ENCODE data around the gene CIAO3.
A peak's percentile ranks its signal among the peaks of the same experiment; 100 is the strongest.
"Not testable (repeated sequence)": the region's sequence is repeated elsewhere in the genome, so short reads cannot be mapped to it uniquely, and the experiment has no call there.

Gene CIAO3

DNA sequence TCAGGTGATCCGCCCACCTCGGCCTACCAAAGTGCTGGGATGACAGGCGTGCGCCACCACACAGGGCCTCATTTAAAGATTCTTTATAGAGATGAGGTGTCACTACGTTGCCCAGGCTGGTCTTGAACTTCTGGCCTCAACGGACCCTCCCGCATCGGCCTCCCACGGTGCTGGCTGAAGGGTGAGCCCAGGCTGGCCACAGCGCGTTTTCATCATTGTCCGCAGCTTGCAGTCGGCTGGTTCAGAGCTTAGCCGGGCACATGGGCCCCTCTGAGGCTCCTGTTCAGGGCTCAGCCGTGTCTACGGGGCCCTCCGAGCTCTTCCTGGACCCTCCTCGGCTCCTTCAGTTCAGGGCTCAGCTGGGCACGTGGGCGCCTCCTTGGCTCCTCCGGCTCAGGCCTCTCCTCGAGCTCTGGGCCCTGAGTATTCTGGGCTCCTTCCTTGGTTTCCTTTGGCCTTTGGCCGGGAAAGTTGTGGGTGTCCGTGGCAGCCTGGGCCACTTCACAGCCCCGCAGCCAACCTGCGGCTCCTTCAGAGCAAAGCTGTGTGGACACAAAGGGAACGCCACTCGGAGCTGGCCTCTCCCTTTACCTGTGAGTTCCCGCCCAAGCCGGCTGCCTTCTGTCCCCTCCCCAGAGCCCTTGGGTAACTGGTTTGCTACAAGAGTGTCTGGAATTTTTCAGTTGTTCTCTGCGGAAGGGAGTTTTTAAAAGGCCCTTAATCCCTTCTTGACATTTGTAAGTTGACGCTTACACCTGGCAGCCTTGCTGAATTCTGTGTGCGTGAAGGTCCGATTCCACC, 18.5 kb upstream of the CIAO3 start:
- DNase-seq, result no peak

DNA sequence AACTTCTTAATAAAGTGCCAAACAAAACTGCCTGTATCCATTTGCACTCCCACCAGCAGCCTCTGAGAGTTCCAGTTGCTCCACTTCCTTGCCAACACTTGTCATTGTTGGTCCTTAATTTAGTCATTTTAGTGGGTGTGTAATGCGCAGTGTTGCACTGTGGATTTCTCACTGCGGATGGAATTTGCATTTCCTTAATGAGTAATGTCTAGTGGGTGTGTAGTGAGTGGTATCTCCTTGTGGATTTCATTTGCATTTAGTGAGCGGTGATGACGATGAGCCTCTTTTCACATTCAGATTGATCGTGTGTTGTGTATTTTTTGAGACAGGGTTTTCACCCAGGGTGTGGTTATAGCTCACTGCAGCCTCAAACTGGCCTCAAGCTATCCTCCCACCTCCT, 15.6 kb upstream of the CIAO3 start:
- no peak for DNase-seq

DNA sequence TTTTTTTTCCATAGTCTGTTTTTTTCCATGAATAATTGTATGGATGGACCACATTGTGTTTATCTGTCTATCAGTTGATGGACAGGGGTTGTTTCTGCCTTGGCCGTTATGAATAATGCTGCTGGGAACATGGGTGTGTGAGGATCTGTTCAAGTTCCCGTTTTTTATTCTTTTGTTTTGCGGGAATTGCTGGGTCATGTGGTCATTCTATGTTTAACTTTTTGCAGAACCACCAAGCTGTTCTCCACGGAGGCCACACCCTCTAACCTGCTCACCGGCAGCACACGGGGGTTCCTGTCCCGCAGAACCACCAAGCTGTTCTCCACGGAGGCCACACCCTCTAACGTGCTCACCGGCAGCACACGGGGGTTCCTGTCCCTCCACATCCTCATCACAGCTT, 13.9 kb upstream of the CIAO3 start:
- DNase-seq, result peak; percentile 20

DNA sequence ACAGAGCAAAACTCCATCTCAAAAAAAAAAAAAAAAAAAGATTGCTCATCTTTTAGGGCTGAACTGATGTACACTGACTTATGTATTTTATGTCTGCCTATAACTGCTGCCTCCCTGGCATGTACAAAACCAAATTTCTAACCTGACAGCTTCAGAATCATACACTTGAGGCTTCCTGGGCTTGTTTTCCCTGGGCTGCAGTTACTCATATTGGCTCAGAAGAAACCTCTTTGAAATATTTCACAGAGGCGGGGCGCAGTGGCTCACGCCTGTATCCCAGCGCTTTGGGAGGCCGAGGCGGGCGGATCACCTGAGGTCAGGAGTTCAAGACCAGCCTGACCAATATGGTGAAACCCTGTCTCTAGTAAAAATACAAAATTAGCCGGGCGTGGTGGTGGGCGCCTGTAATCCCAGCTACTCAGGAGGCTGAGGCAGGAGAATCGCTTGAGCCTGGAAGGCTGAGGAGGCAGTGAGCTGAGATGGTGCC, 13.4 kb upstream of the CIAO3 start:
- not testable (repeated sequence) for DNase-seq

DNA sequence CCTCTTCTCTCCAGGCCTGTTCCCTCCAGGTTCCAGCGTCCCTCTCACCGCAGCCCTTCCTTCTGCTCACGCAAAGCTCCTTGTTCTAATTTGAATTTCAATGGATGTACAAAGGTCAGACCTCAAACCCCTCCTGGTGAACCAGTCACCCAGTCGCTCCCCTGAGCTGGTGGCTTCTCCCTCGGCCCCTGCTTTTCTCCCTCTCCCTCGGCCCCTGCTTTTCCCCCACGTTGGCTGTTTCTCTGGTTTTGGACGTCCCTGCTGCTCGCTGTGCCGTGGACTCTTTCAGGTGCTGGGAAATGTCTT, 11.2 kb upstream of the CIAO3 start:
- DNase-seq, result no peak

DNA sequence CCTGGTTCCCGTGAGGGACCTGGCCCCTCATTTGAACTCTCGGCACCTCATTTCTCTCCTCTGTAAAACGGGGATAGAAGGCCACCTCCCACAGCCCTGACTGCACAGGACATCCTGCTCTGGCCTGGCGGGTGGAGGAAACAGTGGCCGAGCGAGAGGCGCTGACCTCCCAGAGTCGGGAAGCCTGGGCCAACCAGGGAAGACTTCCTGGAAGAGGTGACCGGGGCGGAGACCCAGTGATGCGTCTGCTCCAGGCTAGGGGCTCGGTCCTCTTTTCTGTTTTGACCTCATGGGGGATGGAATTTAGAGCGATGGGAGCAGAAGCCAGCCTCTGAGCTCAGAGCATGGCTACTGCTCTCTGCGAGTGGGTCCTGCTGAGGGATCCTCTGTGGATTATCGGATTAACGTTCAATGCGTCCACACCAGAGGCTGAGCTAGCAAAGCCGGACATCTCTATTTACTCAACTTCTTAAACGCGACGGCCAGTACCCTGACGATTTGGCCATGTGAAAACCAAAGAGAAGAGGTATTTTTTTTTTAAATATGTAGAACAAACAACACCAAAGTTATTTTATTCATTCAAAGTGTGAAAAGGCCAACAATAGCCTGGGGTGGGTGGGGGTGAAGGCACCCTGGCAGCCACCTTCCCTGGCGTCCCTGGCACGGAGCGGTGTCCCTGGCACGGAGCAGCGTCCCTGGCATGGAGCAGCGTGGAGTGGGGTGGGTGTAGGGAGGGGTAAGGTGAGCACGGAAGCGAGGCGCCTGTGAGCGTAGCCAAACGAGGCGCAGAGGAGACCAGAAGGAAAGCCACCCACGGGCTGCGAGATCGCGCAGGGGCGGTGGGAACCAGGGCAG, 10.6 kb upstream of the CIAO3 start:
- no peak for DNase-seq

DNA sequence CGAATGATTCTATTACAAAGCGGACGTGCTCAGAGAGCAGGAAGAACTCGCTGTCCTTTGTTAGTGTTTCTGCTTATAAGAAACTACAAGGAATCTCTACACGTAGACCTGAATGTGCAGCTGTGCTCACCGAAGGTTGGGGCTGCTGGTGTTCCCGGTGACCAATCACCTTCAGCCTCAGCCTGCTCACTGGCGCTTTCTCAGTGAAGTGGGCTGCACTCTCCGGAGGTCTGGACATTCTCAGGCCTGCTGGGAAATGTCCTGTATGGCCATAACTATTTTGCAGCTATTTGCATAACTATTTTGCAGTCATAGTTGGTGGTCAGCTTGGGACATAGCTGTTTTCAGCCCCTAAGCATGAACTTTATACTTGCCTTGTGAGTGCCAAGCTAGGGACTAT, 9.7 kb upstream of the CIAO3 start:
- no peak for DNase-seq

DNA sequence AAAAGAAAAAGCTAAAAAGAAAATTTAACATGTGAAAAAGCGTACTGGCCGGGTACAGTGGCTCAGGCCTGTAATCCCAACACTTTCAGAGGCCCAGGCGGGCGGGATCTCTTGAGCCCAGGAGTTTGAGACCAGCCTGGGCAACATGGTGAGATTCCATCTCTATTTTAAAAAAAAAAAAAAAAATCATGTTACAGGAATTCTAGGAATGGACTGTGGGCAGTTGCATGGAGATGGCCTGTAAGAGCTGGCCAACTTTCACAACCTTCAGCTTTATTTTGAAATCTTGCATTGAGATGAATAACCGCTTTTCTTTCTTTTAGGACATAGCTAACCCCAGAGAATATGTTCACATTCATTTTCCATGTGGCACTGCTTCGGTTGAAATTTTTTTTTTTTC, 8.2 kb upstream of the CIAO3 start:
- DNase-seq, result no peak

DNA sequence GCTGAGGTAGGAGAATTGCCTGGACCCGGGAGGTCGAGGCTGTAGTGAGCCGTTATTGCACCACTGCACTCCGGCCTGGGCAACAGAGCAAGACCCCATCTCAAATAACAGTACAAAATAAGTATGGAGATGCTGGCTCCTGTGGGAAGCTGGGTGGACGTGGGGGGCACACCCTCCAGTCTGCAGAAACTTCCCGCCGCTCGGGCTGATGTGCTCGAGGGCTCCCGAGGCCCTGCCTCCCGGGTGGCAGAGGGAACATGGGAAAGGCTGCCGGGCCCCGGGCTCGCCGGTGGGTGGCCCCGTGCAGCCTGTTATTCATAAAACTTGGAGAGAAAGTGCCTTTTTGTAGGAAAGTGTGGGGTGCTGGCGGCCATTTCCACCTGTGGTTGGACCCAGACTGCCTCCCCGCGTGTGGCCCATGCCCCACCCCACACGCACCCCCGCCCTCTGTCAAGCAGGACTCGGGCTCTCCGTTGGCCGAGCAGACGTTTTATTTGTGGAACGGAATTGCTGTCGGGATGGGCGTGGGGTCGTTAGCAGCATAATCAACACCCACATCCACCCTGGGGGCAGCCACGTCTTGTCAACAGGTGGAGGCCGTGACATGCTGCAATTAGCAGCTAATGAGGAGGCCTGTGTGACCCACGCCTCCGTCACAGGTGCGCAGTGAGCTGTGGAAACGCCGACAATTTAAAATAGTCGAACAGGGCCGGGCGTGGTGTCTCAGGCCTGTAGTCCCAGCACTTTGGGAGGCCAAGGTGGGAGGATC, 7.4 kb upstream of the CIAO3 start:
- DNase-seq, result no peak

DNA sequence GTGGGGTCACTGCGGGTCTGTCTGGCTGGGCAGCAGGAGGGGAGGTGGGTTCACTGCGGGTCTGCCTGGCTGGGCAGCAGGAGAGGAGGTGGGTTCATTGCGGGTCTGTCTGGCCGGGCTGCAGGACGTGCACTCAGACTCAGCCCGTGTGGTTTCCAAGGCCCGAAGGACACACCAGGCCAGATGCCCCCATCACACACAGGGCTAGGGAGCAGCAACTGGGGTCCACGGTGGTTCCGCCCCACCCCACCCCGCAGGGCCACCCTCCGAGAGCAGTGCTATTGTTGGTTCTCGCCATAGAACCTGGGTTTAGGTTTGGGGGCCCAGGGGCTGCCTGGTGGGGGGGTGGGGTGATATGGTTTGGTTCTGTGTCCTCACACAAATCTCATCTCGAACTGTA, 5.8 kb upstream of the CIAO3 start:
- DNase-seq, result no peak

DNA sequence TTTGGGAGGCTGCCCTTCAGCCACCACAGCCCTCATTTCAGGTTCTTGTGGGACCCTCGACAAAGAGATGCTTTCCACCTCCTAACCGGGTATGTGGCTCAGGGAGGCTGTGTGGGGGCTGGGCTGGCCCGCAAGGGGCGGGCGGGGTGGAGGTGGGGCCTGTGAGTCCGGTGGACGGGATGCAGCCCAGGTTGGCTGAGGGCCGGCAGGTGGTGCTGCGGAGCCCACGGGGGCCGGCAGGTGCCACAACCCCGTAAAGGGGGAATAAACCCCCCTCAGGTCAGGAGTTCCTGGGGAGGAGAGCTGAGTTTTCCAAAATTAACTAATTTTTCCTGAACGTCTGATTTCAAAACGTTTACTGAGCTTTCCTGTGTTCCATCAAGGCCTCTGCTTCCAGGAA, 4.9 kb upstream of the CIAO3 start:
- no peak for DNase-seq

DNA sequence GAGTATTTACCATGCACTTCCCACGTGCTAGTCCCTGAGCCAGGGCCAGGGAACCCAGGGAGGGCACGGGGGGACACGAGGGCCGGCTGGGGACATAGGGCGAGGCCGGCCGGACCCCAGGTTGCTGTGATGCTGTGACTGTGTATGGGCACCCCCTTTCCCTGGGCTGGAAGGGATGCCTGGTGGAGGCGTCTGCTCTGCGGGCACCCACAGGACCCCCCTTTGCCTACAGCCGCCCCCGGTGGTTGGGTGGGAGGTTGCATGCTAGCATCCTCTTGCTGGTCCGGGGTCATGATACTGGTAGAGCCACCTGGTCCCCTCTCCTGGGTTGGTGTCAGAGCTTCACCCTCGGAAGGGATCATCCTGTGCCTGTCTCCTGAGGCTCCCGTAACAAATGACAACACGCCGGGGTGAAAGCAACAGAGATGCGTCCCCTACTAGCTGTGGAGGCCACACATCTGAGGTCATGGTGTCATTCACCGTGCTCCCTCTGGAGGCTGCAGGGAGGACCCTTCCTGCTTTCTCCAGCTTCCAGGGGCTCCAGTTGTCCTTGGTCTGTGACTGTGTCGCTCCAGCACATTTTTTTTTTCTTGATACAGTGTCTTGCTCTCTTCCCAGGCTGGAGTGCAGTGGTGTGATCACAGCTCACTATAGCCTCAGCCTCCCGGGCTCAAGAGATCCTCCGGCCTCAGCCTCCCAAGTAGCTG, 3.1 kb upstream of the CIAO3 start:
- no peak for DNase-seq

DNA sequence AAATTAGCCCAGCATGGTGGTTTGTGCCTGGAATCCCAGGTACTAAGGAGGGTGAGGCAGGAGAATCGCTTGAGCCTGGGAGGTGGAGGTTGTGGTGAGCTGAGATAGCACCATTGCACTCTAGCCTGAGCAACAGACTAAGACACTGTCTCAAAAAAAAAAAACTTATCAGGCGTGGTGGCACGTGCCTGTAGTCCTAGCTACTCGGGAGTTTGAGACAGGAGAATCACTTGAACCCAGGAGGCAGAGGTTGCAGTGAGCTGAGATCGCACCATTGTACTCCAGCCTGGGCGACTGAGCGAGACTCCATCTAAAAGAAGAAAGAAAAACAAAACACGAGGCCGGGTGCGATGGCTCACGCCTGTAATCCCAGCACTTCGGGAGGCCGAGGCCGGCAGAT, 2.1 kb upstream of the CIAO3 start:
- DNase-seq, result not testable (repeated sequence)

DNA sequence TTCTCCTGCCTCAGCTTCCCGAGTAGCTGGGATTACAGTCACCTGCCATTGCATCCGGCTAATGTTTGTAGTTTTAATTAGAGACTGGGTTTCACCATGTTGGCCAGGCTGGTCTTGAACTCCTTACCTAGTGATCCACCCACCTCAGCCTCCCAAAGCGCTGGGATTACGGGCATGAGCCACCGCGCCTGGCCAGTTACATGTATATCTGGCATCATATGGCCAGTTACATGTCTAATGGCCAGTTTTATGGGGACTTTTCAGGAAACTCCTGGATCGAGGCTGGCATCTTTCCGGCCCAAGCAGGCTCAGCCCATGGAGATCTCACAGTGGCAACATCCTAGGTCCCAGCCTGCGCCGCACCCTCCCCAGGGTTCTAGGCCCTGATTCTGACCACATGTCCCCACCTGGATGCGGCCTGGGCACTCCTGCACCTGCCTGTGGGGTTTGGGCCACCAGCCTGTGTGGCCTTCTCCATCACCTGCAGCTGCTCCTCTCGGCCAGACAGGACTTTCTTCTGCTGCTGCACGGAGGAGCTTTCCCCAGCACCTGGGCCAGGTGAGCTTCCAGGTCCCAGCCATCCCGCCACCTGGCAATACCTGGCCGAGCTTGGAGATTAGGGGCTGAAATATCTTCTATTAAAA, 1.3 kb upstream of the CIAO3 start:
- DNase-seq, result no peak

DNA sequence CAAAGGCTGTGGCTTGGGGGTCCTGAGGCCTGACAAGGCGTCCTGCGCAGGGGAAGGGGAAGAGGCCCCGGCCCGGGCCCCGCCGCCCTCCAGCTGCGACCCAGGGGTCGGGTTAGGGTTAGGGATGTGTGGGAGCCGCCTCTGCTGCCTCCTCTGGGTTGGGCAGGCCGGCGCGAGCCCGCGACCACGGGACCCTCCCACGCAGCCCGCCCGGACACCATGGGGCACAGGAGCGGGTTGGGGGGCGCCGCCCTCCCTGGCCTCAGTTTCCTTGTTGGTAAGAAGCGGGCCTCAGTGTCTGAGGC, 386 bp downstream of the CIAO3 start:
- no peak for DNase-seq

DNA sequence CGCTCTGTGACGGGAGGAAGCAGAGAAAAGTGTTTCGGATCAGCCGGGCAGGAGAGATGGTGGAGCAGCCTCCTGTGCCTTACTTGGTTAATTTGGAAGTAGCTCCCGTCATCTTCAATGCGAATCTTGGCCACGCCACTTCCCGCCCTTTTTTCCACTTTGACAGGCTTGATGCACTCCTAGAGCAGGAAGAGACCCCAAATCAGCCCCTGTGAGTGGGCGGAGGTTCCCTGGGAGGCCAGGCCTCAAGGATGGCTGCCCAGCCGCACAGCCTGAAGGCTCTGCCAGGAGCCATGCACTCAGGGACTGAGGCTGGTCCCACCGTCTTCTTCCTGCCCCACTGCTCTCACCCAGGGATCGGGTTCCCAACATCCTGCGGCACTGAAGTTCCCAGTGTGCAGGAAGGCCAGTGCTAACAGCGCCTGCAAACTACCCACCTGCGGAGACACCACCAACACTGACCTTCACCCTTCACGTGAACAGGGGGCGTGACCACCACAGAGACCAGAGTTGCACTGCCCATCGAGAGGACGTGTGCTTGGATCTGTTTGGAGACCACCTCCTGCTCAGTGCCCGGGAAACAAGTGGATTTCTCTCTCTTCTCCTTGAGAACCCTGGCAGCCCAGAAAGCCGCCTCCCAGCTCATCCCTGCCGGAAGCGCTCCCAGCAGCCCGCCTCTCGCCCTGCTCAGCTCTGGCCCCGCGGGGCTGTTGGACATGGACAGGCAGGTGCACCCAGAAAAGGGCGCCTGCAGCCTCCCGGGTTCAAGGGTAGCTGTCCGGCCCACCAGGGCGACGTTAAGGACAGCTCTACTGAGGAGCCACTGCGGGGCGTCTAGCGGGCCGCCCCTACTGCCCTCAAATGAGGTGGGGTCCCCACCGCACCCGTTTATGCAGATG, 988 bp downstream of the CIAO3 start:
- no peak for DNase-seq

DNA sequence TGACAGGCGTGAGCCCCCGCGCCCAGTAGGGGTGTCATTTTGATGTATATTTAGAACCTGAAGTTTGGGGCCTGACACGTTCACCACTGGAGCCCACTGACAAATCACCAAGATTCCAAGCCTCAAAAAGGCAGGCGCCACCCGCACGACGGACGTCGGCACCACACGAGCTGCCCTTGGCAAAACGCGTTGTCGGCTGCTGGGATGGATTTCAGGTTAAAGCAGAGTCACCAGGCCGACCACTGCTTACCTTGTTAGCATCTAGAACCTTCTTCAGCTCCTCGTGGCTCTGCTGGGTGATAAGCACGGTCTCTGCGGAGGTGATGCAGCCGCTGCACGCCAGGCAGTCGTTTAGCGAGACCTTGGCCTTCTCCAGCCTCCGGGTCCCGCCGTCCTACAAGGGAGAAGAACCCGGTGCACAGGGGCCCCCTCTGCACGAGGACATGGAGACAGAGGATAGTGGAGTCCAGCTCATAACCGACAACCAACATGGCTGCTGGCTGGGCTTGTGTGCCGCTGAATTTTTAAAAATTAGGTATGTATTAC, 3.8 kb downstream of the CIAO3 start:
- no peak for DNase-seq

DNA sequence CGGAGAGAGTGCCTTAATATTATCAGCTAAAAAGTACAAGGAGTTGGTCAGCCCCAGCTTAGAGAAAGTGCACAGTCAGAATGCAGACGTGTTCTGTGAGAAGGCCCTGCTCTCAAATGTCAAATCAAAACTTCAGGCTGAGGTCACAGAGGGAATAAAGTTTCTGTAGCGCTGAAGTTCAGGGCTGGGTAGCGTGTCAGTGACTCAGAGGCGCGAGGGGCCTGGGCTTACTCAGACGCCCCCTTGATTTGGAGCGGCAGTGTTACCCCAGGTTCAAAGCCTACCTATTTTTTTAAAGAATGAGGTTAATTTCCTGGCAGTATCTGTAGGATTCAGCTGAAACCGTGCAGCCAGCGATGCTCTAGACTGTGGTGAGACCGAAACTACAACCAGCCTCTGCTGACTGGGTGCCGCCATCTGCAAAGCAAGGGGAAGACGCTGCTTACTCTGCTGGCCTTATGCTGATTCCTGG, 4.8 kb downstream of the CIAO3 start:
- no peak for DNase-seq

DNA sequence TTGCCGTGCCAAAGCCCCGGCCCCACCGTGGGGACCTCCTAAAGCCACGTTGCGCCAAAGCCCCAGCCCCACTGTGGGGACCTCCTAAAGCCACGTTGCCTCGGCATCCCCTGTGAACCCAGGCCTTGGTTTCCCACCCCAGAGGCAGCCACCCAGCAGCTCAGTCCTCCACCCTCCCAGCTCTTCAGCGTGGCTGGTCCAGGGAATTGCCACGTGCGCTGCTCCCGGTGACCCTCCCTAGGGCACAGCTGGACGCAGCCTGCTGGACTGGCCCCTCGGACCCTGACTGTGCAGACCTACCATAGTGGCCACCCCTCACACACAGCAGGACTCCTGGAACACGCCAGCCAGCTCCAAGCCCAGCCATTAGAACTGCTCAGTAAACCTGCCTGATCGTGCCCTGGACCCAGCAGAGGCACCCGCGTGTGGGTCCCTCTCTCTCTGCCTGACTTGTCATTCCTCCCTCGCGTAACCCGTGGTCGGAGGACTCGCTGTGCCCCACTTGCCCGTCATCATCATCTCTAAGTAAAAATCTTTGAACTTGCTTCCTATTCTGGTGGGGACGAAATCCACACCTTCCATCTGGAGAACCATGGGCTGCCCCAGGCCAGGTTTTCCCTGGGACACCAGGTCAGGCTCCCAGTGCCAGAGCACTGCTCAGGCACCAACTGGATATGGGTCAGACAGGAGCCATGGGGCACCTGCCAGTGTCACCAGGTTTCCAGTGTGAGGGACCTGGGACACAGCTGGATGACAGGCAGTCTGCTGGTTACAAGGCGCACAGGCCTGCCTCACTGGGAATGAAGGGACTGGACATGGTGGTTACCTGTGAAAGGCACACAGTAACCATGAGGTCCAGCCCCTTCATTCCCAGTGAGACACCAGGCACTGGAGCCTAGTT, 5.6 kb downstream of the CIAO3 start:
- DNase-seq, result no peak

Measured in CD4-positive, alpha-beta T cell treated with Interleukin-21 for 1 hour (primary cell).